H1 (cell line): ENCODE measurements around the gene RBM5.

Experiments
- SP4 ChIP-seq: IDR thresholded peaks from 2 replicates; pipeline ENCODE4 v1.6.1; 2012; ENCODE audit warnings: low read length, inconsistent platforms
- TF ChIP-seq, protein P1 (sequence below), 3 experiments: IDR thresholded peaks; 1 replicate in 2 of 3; 2 replicates in 1 of 3; pipeline versions ENCODE4 v1.5.1 to v1.6.1; 2011; ENCODE audit warnings: low read length in 3 of 3, mild to moderate bottlenecking in 3 of 3, inconsistent platforms in 2 of 3, low read depth in 1 of 3, moderate library complexity in 1 of 3; ENCODE audit not compliant: insufficient read depth in 1 of 3; ENCODE audit errors: control extremely low read depth in 1 of 3

- TF ChIP-seq, protein P1, sequence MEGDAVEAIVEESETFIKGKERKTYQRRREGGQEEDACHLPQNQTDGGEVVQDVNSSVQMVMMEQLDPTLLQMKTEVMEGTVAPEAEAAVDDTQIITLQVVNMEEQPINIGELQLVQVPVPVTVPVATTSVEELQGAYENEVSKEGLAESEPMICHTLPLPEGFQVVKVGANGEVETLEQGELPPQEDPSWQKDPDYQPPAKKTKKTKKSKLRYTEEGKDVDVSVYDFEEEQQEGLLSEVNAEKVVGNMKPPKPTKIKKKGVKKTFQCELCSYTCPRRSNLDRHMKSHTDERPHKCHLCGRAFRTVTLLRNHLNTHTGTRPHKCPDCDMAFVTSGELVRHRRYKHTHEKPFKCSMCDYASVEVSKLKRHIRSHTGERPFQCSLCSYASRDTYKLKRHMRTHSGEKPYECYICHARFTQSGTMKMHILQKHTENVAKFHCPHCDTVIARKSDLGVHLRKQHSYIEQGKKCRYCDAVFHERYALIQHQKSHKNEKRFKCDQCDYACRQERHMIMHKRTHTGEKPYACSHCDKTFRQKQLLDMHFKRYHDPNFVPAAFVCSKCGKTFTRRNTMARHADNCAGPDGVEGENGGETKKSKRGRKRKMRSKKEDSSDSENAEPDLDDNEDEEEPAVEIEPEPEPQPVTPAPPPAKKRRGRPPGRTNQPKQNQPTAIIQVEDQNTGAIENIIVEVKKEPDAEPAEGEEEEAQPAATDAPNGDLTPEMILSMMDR (IDR thresholded peaks at IDR 0.05; ENCODE audit: control extremely low read depth in 1 of 3, insufficient read depth in 1 of 3, low read depth in 1 of 3, low read length in 3 of 3), result no peak
- no peak for TF ChIP-seq SP4
Observed at GRCh38 chr3:50154476-50154839, 65.7 kb downstream of the RBM5 start.
